IMR-90 (cell line): ENCODE data around the gene BRI3BP. TPM values are rescaled to one million over a fixed set of nuclear protein-coding genes. Genes with fewer than 3 reads are reported as not detected.

Experiments
- ATAC-seq: fragments of 200-7000 bp; cut with Tn5 transposase; 2 replicates; pipeline ENCODE4 v1.9.1; 2020; ENCODE audit warnings: low read depth, mild to moderate bottlenecking, moderate library complexity
- BruUV-seq: library from RNA; stranded (reverse); fragments of 400-500 nt; replicated peaks from 2 replicates; lab custom pipeline; 2021; lab: Mats Ljungman, UMichigan
- CTCF ChIA-PET: fragments of 300-600 bp; formaldehyde crosslinking; extraction: SDS; loops from one replicate; lab custom pipeline; 2021; ENCODE audit warnings: antibody characterized with exemption; lab: Yijun Ruan, JAX
- POLR2A ChIA-PET: fragments of 300-600 bp; sonication (Branson Sonifier 250); formaldehyde crosslinking; loops from one replicate; lab custom pipeline; 2022; ENCODE audit warnings: antibody characterized with exemption; ENCODE audit not compliant: unreplicated experiment; lab: Charles Lee
- DNase-seq: peaks from one replicate; pipeline ENCODE4 v3.0.0; 2013
- H2AFZ ChIP-seq: replicated peaks from 2 replicates; pipeline ENCODE3; 2013; ENCODE audit warnings: low read length, mild to moderate bottlenecking; ENCODE audit not compliant: poor library complexity
- H2AK5ac ChIP-seq: 2 replicates; pipeline ENCODE4 v1.6.1; 2013; ENCODE audit warnings: low read depth, low read length, inconsistent platforms
- H2AK9ac ChIP-seq: replicated peaks from 2 replicates; pipeline ENCODE3; 2013; ENCODE audit warnings: mild to moderate bottlenecking, low read depth, low read length, moderate library complexity; ENCODE audit not compliant: poor library complexity
- H2BK120ac ChIP-seq: 2 replicates; pipeline ENCODE4 v1.6.1; 2013; ENCODE audit warnings: low read depth, low read length, inconsistent platforms
- H2BK15ac ChIP-seq: 3 replicates; pipeline ENCODE4 v1.6.1; 2013; ENCODE audit warnings: low read depth, low read length, inconsistent platforms
- H2BK20ac ChIP-seq: 2 replicates; pipeline ENCODE4 v1.6.1; 2013; ENCODE audit warnings: low read depth, mild to moderate bottlenecking, inconsistent platforms, low read length, moderate library complexity
- H2BK5ac ChIP-seq: 2 replicates; pipeline ENCODE4 v1.6.1; 2013; ENCODE audit warnings: mild to moderate bottlenecking, low read depth, low read length, inconsistent platforms; ENCODE audit not compliant: poor library complexity, severe bottlenecking
- H3K14ac ChIP-seq: replicated peaks from 2 replicates; pipeline ENCODE4 v1.6.1; 2013; ENCODE audit warnings: low read depth, low read length, inconsistent platforms
- H3K18ac ChIP-seq: 2 replicates; pipeline ENCODE4 v1.6.1; 2013; ENCODE audit warnings: low read depth, low read length, control low read depth
- H3K23ac ChIP-seq: 2 replicates; pipeline ENCODE4 v1.6.1; 2013; ENCODE audit warnings: low read depth, low read length, inconsistent platforms
- H3K27ac ChIP-seq: 2 replicates; pipeline ENCODE4 v1.5.1; 2013; ENCODE audit warnings: mild to moderate bottlenecking, control low read depth, low read length; ENCODE audit not compliant: insufficient read depth
- H3K27me3 ChIP-seq: 2 replicates; pipeline ENCODE4 v1.6.1; 2013; ENCODE audit warnings: low read length; ENCODE audit not compliant: control insufficient read depth, insufficient read depth
- H3K36me3 ChIP-seq: 2 replicates; pipeline ENCODE4 v1.6.1; 2013; ENCODE audit warnings: low read length, mixed read lengths; ENCODE audit not compliant: control insufficient read depth, insufficient read depth
- H3K4ac ChIP-seq: 2 replicates; pipeline ENCODE4 v1.6.1; 2013; ENCODE audit warnings: low read depth, low read length, inconsistent platforms
- H3K4me1 ChIP-seq: 2 replicates; pipeline ENCODE4 v1.6.1; 2013; ENCODE audit warnings: low read length, mixed read lengths; ENCODE audit not compliant: control insufficient read depth, insufficient read depth
- H3K4me2 ChIP-seq: 2 replicates; pipeline ENCODE4 v1.6.1; 2013; ENCODE audit warnings: low read depth, mild to moderate bottlenecking, control low read depth, low read length, moderate library complexity
- H3K4me3 ChIP-seq: 2 replicates; pipeline ENCODE4 v1.5.1; 2013; ENCODE audit warnings: low read depth, mild to moderate bottlenecking, control low read depth, low read length, moderate library complexity; ENCODE audit not compliant: insufficient read depth
- H3K56ac ChIP-seq: 2 replicates; pipeline ENCODE4 v1.6.1; 2013; ENCODE audit warnings: low read length, inconsistent platforms; ENCODE audit not compliant: insufficient read depth; ENCODE audit errors: extremely low read depth
- H3K79me1 ChIP-seq, 2 experiments: 2 replicates each; pipeline ENCODE4 v1.6.1; 2013; ENCODE audit warnings: low read length in 2 of 2, inconsistent platforms in 1 of 2, low read depth in 1 of 2
- H3K9ac ChIP-seq: 2 replicates; pipeline ENCODE4 v1.6.1; 2013; ENCODE audit warnings: low read depth, low read length, control low read depth
- H3K9me1 ChIP-seq: 2 replicates; pipeline ENCODE4 v1.6.1; 2013; ENCODE audit warnings: low read length, inconsistent platforms; ENCODE audit not compliant: insufficient read depth
- H3K9me3 ChIP-seq: 2 replicates; pipeline ENCODE4 v1.6.1; 2013; ENCODE audit warnings: low read length; ENCODE audit not compliant: control insufficient read depth, insufficient read depth
- H4K20me1 ChIP-seq: 2 replicates; pipeline ENCODE4 v1.6.1; 2013; ENCODE audit warnings: low read length, inconsistent platforms; ENCODE audit not compliant: insufficient read depth
- H4K5ac ChIP-seq: 2 replicates; pipeline ENCODE4 v1.6.1; 2013; ENCODE audit warnings: mild to moderate bottlenecking, low read depth, low read length, control low read depth
- H4K8ac ChIP-seq, 2 experiments: 2 replicates each; pipeline ENCODE4 v1.6.1; 2013; ENCODE audit warnings: low read depth in 2 of 2, low read length in 2 of 2, control low read depth in 1 of 2, inconsistent platforms in 1 of 2
- H4K91ac ChIP-seq: 2 replicates; pipeline ENCODE4 v1.6.1; 2013; ENCODE audit warnings: low read depth, low read length, inconsistent platforms; ENCODE audit not compliant: insufficient read depth
- BHLHE40 ChIP-seq: fragments of 150-350 bp; IDR thresholded peaks from 2 replicates; pipeline ENCODE4 v1.6.1; 2016; ENCODE audit warnings: mild to moderate bottlenecking, low read depth, low read length
- CEBPB ChIP-seq: IDR thresholded peaks from 2 replicates; pipeline ENCODE4 v1.6.1; 2012; ENCODE audit warnings: low read depth, low read length, improper control_type of control experiment
- CHD1 ChIP-seq: IDR thresholded peaks from 2 replicates; pipeline ENCODE4 v1.6.1; 2012; ENCODE audit warnings: low read depth, low read length, improper control_type of control experiment
- CTCF ChIP-seq: conservative IDR thresholded peaks from 2 replicates; pipeline ENCODE4 v1.5.1; 2012; ENCODE audit warnings: mild to moderate bottlenecking, low read depth, low read length, improper control_type of control experiment
- ELK1 ChIP-seq: fragments of 150-350 bp; IDR thresholded peaks from 2 replicates; pipeline ENCODE4 v1.6.1; 2016; ENCODE audit warnings: low read depth, mild to moderate bottlenecking, low read length, moderate library complexity, borderline replicate concordance
- FOS ChIP-seq: fragments of 150-350 bp; IDR thresholded peaks from 2 replicates; pipeline ENCODE4 v1.6.1; 2016; ENCODE audit warnings: low read depth, low read length
- MAFK ChIP-seq: IDR thresholded peaks from 2 replicates; pipeline ENCODE4 v1.6.1; 2012; ENCODE audit warnings: low read depth, low read length, improper control_type of control experiment
- MXI1 ChIP-seq: IDR thresholded peaks from 2 replicates; pipeline ENCODE4 v1.6.1; 2012; ENCODE audit warnings: low read depth, mild to moderate bottlenecking, low read length, moderate library complexity, borderline replicate concordance
- NFE2L2 ChIP-seq: fragments of 150-350 bp; IDR thresholded peaks from 2 replicates; pipeline ENCODE4 v1.6.1; 2016; ENCODE audit warnings: low read depth, mild to moderate bottlenecking, low read length
- POLR2A ChIP-seq: IDR thresholded peaks from 2 replicates; pipeline ENCODE4 v1.6.1; 2012; ENCODE audit warnings: mild to moderate bottlenecking, low read depth, low read length
- RAD21 ChIP-seq: IDR thresholded peaks from 2 replicates; pipeline ENCODE4 v1.6.1; 2012; ENCODE audit warnings: low read length, improper control_type of control experiment
- RCOR1 ChIP-seq: IDR thresholded peaks from 2 replicates; pipeline ENCODE4 v1.6.1; 2012; ENCODE audit warnings: mild to moderate bottlenecking, low read length, improper control_type of control experiment; ENCODE audit not compliant: insufficient replicate concordance
- RFX5 ChIP-seq: IDR thresholded peaks from 2 replicates; pipeline ENCODE4 v1.8.0; 2012; ENCODE audit warnings: low read depth, mild to moderate bottlenecking, low read length, moderate library complexity
- SMC3 ChIP-seq: fragments of 150-350 bp; IDR thresholded peaks from 2 replicates; pipeline ENCODE4 v1.6.1; 2016; ENCODE audit warnings: low read depth, mild to moderate bottlenecking, antibody characterized with exemption, low read length, moderate library complexity
- USF2 ChIP-seq: fragments of 150-350 bp; IDR thresholded peaks from 2 replicates; pipeline ENCODE4 v1.6.1; 2017; ENCODE audit warnings: mild to moderate bottlenecking, antibody characterized with exemption, low read length, low read depth
- WGBS, 2 experiments: methylation state at CpG; one replicate each; pipeline versions ENCODE4 v1.1.5 to v1.1.7; 2013; ENCODE audit warnings: missing lambda C conversion rate in 2 of 2; ENCODE audit not compliant: insufficient read length in 1 of 2; ENCODE audit errors: extremely low coverage in 2 of 2; 5-methylcytosine and 5-hydroxymethylcytosine counted together
- dilution Hi-C: fragments of 300-500 bp; cut with HindIII; formaldehyde crosslinking; loops from one replicate; pipeline ENCODE4 v1.14.3; 2018; ENCODE audit warnings: low sequenced_read_pairs; ENCODE audit not compliant: unreplicated experiment
- in situ Hi-C: fragments of 300-500 bp; cut with MboI; formaldehyde crosslinking; loops from 3 replicates; pipeline ENCODE4 v1.14.3; 2019; ENCODE audit warnings: low sequenced_read_pairs, inconsistent platforms, mixed read lengths
- intact Hi-C: fragments of 100-400 bp; cut with micrococcal nuclease; formaldehyde crosslinking; loops from 2 replicates; pipeline ENCODE4 v1.10.0; 2022
- polyA plus RNA-seq, 3 experiments: library from polyadenylated mRNA; depleted of rRNA; stranded (reverse); fragments of >200 nt; gene quantifications; 2 replicates each; pipeline ENCODE4 v1.2.3, GENCODE V29; 2012; ENCODE audit warnings: low replicate concordance in 1 of 3
- total RNA-seq: library from RNA; depleted of rRNA; stranded (reverse); fragments of >200 nt; gene quantifications from 2 replicates; pipeline ENCODE4 v1.2.3, GENCODE V29; 2012

The BRI3BP gene
- total and polyA plus RNA-seq, 2 of the 4 experiments (the other 2 are of a cell fraction) = 2.5 to 2.8 TPM

GRCh38 chr12:125070661-125071390 is 77.4 kb downstream of the BRI3BP start:
- 0 out of 2 replicates have a peak, but pooled peaks cover 5% of the 10 kb centered on the region for H4K20me1 ChIP-seq
- TF ChIP-seq USF2 (no peak), MAFK (no peak), FOS (no peak), CHD1 (no peak), CEBPB (no peak), RAD21 (no peak), NFE2L2 (no peak), RFX5 (no peak), BHLHE40 (no peak), ELK1 (no peak), CTCF (no peak), POLR2A (no peak), MXI1 (no peak), RCOR1 (no peak), SMC3 (no peak)

More at GRCh38 chr12:125070661-125071390, 77.4 kb downstream of the BRI3BP start:
- Histone ChIP-seq H3K4me1 (peaks cover 3% of the 10 kb centered on the region), H3K27me3 (no peaks in the 10 kb centered on the region), H3K4ac (no peak overlapping the region), H4K5ac (no peak overlapping the region), H2AFZ (no peak overlapping the region), H4K8ac (no peak overlapping the region), H3K18ac (no peak overlapping the region), H3K9me3 (no peaks in the 10 kb centered on the region), H3K23ac (no peak overlapping the region), H3K9me1 (peaks cover 4% of the 10 kb centered on the region; the same call in 1 of the 2 replicates), H3K14ac (no peak overlapping the region), H2AK5ac (no peak overlapping the region), H3K27ac (no peak overlapping the region), H3K4me3 (no peak overlapping the region), H2BK120ac (no peak overlapping the region), H2BK5ac (no peak overlapping the region), H3K36me3 (peaks cover 13% of the 10 kb centered on the region), H4K91ac (no peak overlapping the region), H3K79me1 (peaks cover 6 to 41% of the 10 kb centered on the region in 2 experiments; a peak in 3 of 4 replicates), H2BK15ac (no peak overlapping the region), H3K56ac (no peak overlapping the region), H2AK9ac (no peak overlapping the region), H2BK20ac (no peak overlapping the region), H3K9ac (no peak overlapping the region), H3K4me2 (no peak overlapping the region)
- DNase-seq = no peak
- 95% methylated on average over 6 of the region's 11 CpGs; no CpG with 5 or more reads in 1 of the 2 experiments for WGBS, 2 experiments
- POLR2A ChIA-PET = interaction anchor here (0.6 kb wide), 1 partner anchor 16 kb away, joined by 6 read pairs; no protein-coding TSS in a partner anchor
- no TSS peak for BruUV-seq
- in situ Hi-C loops = no loop called here
- intact Hi-C loops = no loop called here
- CTCF ChIA-PET = no interaction called here
- dilution Hi-C loops = no loop called here
- ATAC-seq = no peak
